Mesenchymal stem cell (in vitro differentiated cells and primary cell): ENCODE measurements around the gene RPS5.

ENCODE experiments used
- DNase-seq: peaks from one replicate; pipeline ENCODE4 v3.0.0-alpha.2; 2013
- H2AFZ ChIP-seq: one replicate; pipeline ENCODE4 v1.6.1; 2013; ENCODE audit warnings: low read depth, mild to moderate bottlenecking, control low read depth, inconsistent platforms, low read length, moderate library complexity
- H2AK5ac ChIP-seq: 2 replicates; pipeline ENCODE4 v1.6.1; 2013; ENCODE audit warnings: low read length, moderate library complexity, mild to moderate bottlenecking, inconsistent platforms; ENCODE audit not compliant: severe bottlenecking
- H2BK120ac ChIP-seq: one replicate; pipeline ENCODE4 v1.6.1; 2013; ENCODE audit warnings: low read depth, mild to moderate bottlenecking, inconsistent platforms, low read length, moderate library complexity
- H2BK12ac ChIP-seq, 2 experiments: one replicate each; pipeline ENCODE4 v1.6.1; 2013; ENCODE audit warnings: inconsistent platforms in 2 of 2, low read length in 2 of 2, mild to moderate bottlenecking in 2 of 2, moderate library complexity in 2 of 2, control low read depth in 1 of 2
- H2BK15ac ChIP-seq: one replicate; pipeline ENCODE4 v1.6.1; 2013; ENCODE audit warnings: mild to moderate bottlenecking, low read depth, inconsistent platforms; ENCODE audit not compliant: poor library complexity, severe bottlenecking
- H2BK5ac ChIP-seq: 2 replicates; pipeline ENCODE4 v1.6.1; 2013; ENCODE audit warnings: low read depth, mild to moderate bottlenecking, low read length, control low read depth, inconsistent platforms; ENCODE audit not compliant: poor library complexity, severe bottlenecking
- H3K14ac ChIP-seq, 2 experiments: one replicate each; pipeline ENCODE4 v1.6.1; 2013; ENCODE audit warnings: inconsistent platforms in 2 of 2, low read length in 2 of 2, control low read depth in 1 of 2, mild to moderate bottlenecking in 1 of 2, moderate library complexity in 1 of 2
- H3K18ac ChIP-seq, 2 experiments: one replicate each; pipeline ENCODE4 v1.6.1; 2013; ENCODE audit warnings: inconsistent platforms in 2 of 2, low read length in 2 of 2, control low read depth in 1 of 2, low read depth in 1 of 2, mild to moderate bottlenecking in 1 of 2
- H3K23ac ChIP-seq, 2 experiments: one replicate each; pipeline ENCODE4 v1.6.1; 2013; ENCODE audit warnings: inconsistent platforms in 2 of 2, low read length in 2 of 2, mild to moderate bottlenecking in 2 of 2, moderate library complexity in 2 of 2, control low read depth in 1 of 2
- H3K27ac ChIP-seq: 2 replicates; pipeline ENCODE4 v1.5.1; 2013; ENCODE audit warnings: mild to moderate bottlenecking, moderate library complexity, low read length, control low read depth, inconsistent platforms; ENCODE audit not compliant: poor library complexity, severe bottlenecking
- H3K27me3 ChIP-seq, 2 experiments: 2 replicates each; pipeline versions ENCODE4 v1.6.1 to v1.7.0; 2013; ENCODE audit warnings: low read length in 2 of 2, mild to moderate bottlenecking in 2 of 2, moderate library complexity in 2 of 2, control low read depth in 1 of 2, inconsistent platforms in 1 of 2; ENCODE audit not compliant: control insufficient read depth in 1 of 2, insufficient read depth in 1 of 2
- H3K36me3 ChIP-seq, 2 experiments: 2 replicates each; pipeline versions ENCODE4 v1.6.1 to v1.7.0; 2013; ENCODE audit warnings: low read length in 2 of 2, control low read depth in 1 of 2, inconsistent platforms in 1 of 2, low read depth in 1 of 2, mild to moderate bottlenecking in 1 of 2; ENCODE audit not compliant: insufficient read depth in 2 of 2, control insufficient read depth in 1 of 2
- H3K4ac ChIP-seq, 2 experiments: one replicate each; pipeline ENCODE4 v1.6.1; 2013; ENCODE audit warnings: inconsistent platforms in 2 of 2, low read length in 2 of 2, mild to moderate bottlenecking in 2 of 2, moderate library complexity in 2 of 2, control low read depth in 1 of 2, low read depth in 1 of 2
- H3K4me1 ChIP-seq: 2 replicates; pipeline ENCODE4 v1.6.1; 2013; ENCODE audit warnings: low read depth, low read length, control low read depth; ENCODE audit not compliant: control insufficient read depth, insufficient read depth
- H3K4me2 ChIP-seq: 2 replicates; pipeline ENCODE4 v1.6.1; 2013; ENCODE audit warnings: low read length, mild to moderate bottlenecking, inconsistent platforms; ENCODE audit not compliant: poor library complexity, severe bottlenecking
- H3K4me3 ChIP-seq, 2 experiments: 2 replicates each; pipeline versions ENCODE4 v1.5.1 to v1.7.0; 2013; ENCODE audit warnings: low read length in 2 of 2, mild to moderate bottlenecking in 2 of 2, control low read depth in 1 of 2, low read depth in 1 of 2; ENCODE audit not compliant: insufficient read depth in 1 of 2
- H3K79me1 ChIP-seq: replicated peaks from 2 replicates; pipeline ENCODE4 v1.6.1; 2013; ENCODE audit warnings: mild to moderate bottlenecking, control low read depth, low read length, inconsistent platforms; ENCODE audit not compliant: poor library complexity, severe bottlenecking
- H3K9ac ChIP-seq: 2 replicates; pipeline ENCODE4 v1.7.0; 2013; ENCODE audit warnings: mild to moderate bottlenecking, low read length, moderate library complexity
- H3K9me3 ChIP-seq: 2 replicates; pipeline ENCODE4 v1.7.0; 2013; ENCODE audit warnings: mild to moderate bottlenecking, low read length; ENCODE audit not compliant: control insufficient read depth
- H4K8ac ChIP-seq: one replicate; pipeline ENCODE4 v1.6.1; 2013; ENCODE audit warnings: inconsistent platforms, mild to moderate bottlenecking, low read length, moderate library complexity
- H4K91ac ChIP-seq: one replicate; pipeline ENCODE4 v1.6.1; 2013; ENCODE audit warnings: mild to moderate bottlenecking, low read length, inconsistent platforms
- WGBS: methylation state at CpG from one replicate; pipeline ENCODE4 v1.1.7; 2013; ENCODE audit warnings: mixed read lengths; 5-methylcytosine and 5-hydroxymethylcytosine counted together

RPS5 gene

GRCh38 chr19:58355215-58355796, 31.8 kb upstream of the RPS5 start:
- Histone ChIP-seq H2AK5ac (no peak overlapping the region), H3K4me1 (peaks cover 6% of the 10 kb centered on the region), H3K36me3 (peaks cover 13 to 54% of the 10 kb centered on the region in 2 experiments), H4K8ac (no peak overlapping the region), H3K9ac (no peak overlapping the region), H3K23ac (no peak overlapping the region), H4K91ac (no peak overlapping the region), H2BK5ac (no peak overlapping the region), H3K27ac (no peak overlapping the region), H3K14ac (no peak overlapping the region), H3K4me3 (no peak overlapping the region), H3K79me1 (peaks cover 22% of the 10 kb centered on the region), H2BK12ac (no peak overlapping the region), H2AFZ (no peak overlapping the region), H3K4me2 (no peak overlapping the region), H2BK120ac (no peak overlapping the region), H2BK15ac (no peak overlapping the region), H3K18ac (no peak overlapping the region), H3K9me3 (no peaks in the 10 kb centered on the region), H3K4ac (no peak overlapping the region), H3K27me3 (peaks cover 0 to 24% of the 10 kb centered on the region in 2 experiments)
- DNase-seq = no peak
- WGBS = 96% methylated on average over 10 of the region's 10 CpGs

- no peak overlapping the region for H3K4me2 ChIP-seq
- no peak overlapping the region for H2BK120ac ChIP-seq
- no peak overlapping the region for H2BK12ac ChIP-seq
- H3K36me3 ChIP-seq = peaks cover 13 to 46% of the 10 kb centered on the region in 2 experiments
- no peak overlapping the region for H3K23ac ChIP-seq
- peaks cover 7% of the 10 kb centered on the region for H3K4me1 ChIP-seq
- H3K9me3 ChIP-seq = no peaks in the 10 kb centered on the region
- no peak overlapping the region for H3K18ac ChIP-seq
- no peak overlapping the region for H3K9ac ChIP-seq
- H2AFZ ChIP-seq = no peak overlapping the region
- no peak overlapping the region for H3K4ac ChIP-seq
- DNase-seq = no peak
- no peak overlapping the region for H2BK15ac ChIP-seq
- H3K27me3 ChIP-seq = peaks cover 0 to 24% of the 10 kb centered on the region in 2 experiments
- H4K91ac ChIP-seq = no peak overlapping the region
- H2AK5ac ChIP-seq = no peak overlapping the region
- H3K79me1 ChIP-seq = peaks cover 14% of the 10 kb centered on the region
- H2BK5ac ChIP-seq = no peak overlapping the region
- no peak overlapping the region for H4K8ac ChIP-seq
- H3K27ac ChIP-seq = no peak overlapping the region
- no peak overlapping the region for H3K14ac ChIP-seq
- H3K4me3 ChIP-seq = peak overlapping the region in 1 of 2 experiments; percentile 55
- 97% methylated on average over 94 of the region's 94 CpGs for WGBS
These were observed 30.9 kb upstream of the RPS5 start for GRCh38 chr19:58355908-58356765.

DNA sequence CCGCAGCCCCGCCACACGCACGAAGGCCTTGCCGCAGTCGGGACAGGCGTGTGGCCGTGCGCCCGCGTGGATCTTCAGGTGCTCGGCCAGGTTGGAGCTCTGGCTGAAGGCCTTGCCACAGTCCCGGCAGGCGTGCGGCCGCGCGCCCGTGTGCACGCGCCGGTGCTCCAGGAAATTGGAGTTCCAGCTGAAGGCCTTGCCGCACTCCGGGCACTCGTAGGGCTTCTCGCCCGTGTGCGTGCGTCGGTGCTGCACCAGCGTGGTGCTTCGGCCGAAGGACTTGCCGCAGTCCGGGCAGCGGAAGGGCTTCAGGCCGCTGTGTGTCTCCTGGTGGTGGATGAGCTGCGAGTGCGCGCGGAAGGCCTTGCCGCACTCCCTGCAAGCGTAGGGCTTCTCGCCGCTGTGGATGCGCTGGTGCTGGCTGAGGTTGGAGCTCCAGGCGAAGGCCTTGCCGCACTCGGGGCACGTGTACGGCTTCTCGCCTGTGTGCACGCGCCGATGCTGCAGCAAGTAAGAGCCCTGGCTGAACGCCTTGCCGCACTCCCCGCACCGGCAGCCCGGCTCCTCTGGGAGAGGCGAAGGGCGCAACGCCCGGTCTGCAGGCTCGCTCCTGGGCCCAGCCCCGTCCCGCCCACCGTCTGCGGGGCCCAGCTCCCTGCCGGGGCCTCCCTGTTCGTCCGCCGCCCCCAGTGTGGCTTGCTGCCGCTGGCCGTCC, 30.1 kb upstream of the RPS5 start:
- Histone ChIP-seq H4K8ac (no peak overlapping the region), H3K4me1 (peaks cover 11% of the 10 kb centered on the region), H3K27ac (no peak overlapping the region), H3K9me3 (no peaks in the 10 kb centered on the region), H3K4ac (no peak overlapping the region), H3K4me3 (peak overlapping the region in 1 of 2 experiments; percentile 55), H3K18ac (no peak overlapping the region), H2BK120ac (no peak overlapping the region), H3K9ac (no peak overlapping the region), H4K91ac (peak overlapping the region; percentile 12), H2AK5ac (no peak overlapping the region), H2BK12ac (no peak overlapping the region), H3K36me3 (peaks cover 10 to 40% of the 10 kb centered on the region in 2 experiments), H2BK15ac (no peak overlapping the region), H3K14ac (no peak overlapping the region), H2AFZ (no peak overlapping the region), H3K23ac (no peak overlapping the region), H2BK5ac (no peak overlapping the region), H3K27me3 (peaks cover 0 to 24% of the 10 kb centered on the region in 2 experiments), H3K4me2 (no peak overlapping the region), H3K79me1 (peaks cover 9% of the 10 kb centered on the region)
- 94% methylated on average over 75 of the region's 75 CpGs for WGBS
- DNase-seq = no peak
